ENCODE results near the gene POU4F3. TPM values are rescaled to one million over a fixed set of nuclear protein-coding genes. Genes with fewer than 3 reads are reported as not detected.

The POU4F3 gene
- total and polyA plus RNA-seq, 2 of the 8 experiments (the other 6 are each of a cell fraction or from before 2014, with no cell fraction given): 0.09 TPM; not detected in 1

DNA sequence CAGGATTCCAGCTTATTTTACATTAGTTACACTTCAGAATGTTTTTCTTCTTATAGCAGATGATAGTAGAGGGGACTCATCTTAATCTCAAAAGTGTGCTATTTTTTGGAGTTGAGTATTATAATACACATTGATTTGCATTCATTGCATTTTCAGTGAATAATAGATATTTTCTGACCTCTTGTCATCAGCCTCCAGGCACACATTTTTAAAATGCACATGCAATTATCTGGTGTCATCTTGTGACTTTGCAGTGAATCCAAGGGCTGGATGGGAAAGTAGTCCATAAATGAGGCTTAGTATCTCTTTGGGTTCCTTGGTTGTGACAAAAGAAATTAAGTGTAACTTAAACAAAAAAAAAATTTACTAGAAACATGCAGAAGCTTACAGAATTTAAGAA is 28.1 kb upstream of the POU4F3 start:
- POLR2A ChIA-PET (ENCODE audit: partially characterized antibody): no interaction called here
- Histone ChIP-seq H3K18ac (ENCODE audit: extremely low read depth, low read length) (no peak overlapping the region), H3K4me1 (replicated peaks in 1 of 4; ENCODE audit: control insufficient read depth in 3 of 4, insufficient read depth in 4 of 4, low read length in 3 of 4) (peaks cover 0 to 3% (median 1%) of the 10 kb centered on the region in 4 experiments; a peak in 2 of 7 replicates), H2BK12ac (ENCODE audit: low read depth, low read length) (no peak overlapping the region), H3K9me3 (ENCODE audit: insufficient read depth in 2 of 2, low read depth in 1 of 2, low read length in 1 of 2) (no peaks in the 10 kb centered on the region), H3K23me2 (ENCODE audit: low read depth, low read length) (no peaks in the 10 kb centered on the region), H3K23ac (ENCODE audit: insufficient read length) (no peak overlapping the region), H4K20me1 (replicated peaks in 1 of 2; ENCODE audit: control insufficient read depth in 1 of 2, insufficient read depth in 2 of 2, low read length in 2 of 2) (no peaks in the 10 kb centered on the region), H3K27me3 (replicated peaks in 1 of 4; ENCODE audit: control insufficient read depth in 3 of 4, extremely low read depth in 1 of 4, insufficient read depth in 3 of 4, low read length in 3 of 4) (no peaks in the 10 kb centered on the region), H3K14ac (ENCODE audit: insufficient read length) (no peak overlapping the region), H3K27ac (ENCODE audit: low read depth, low read length) (no peak overlapping the region), H4K5ac (ENCODE audit: insufficient read length, low read depth, low read length) (no peak overlapping the region), H3K4me3 (ENCODE audit: extremely low read depth in 1 of 4, insufficient read depth in 2 of 4, low read depth in 3 of 4, low read length in 4 of 4) (no peak overlapping the region), H3K4me2 (ENCODE audit: insufficient read depth in 1 of 2, low read depth in 2 of 2, low read length in 2 of 2) (no peak overlapping the region), H2BK20ac (ENCODE audit: low read length) (no peak overlapping the region), H2AK5ac (ENCODE audit: low read depth, low read length) (no peak overlapping the region), H3K4ac (replicated peaks; ENCODE audit: insufficient read length, low read depth, low read length) (no peak overlapping the region), H4K8ac (ENCODE audit: extremely low read depth, insufficient read depth, low read length) (no peak overlapping the region), H2BK5ac (ENCODE audit: low read depth, low read length) (no peak overlapping the region), H2BK120ac (replicated peaks; ENCODE audit: low read depth, low read length) (no peak overlapping the region), H3K79me2 (ENCODE audit: control insufficient read depth in 1 of 2, insufficient read depth in 2 of 2, low read length in 2 of 2) (no peaks in the 10 kb centered on the region), H3K56ac (replicated peaks; ENCODE audit: insufficient read length, low read depth, low read length) (no peak overlapping the region), H3K79me1 (ENCODE audit: low read depth, low read length) (no peaks in the 10 kb centered on the region), H3K36me3 (ENCODE audit: control insufficient read depth in 2 of 4, insufficient read depth in 4 of 4, low read length in 3 of 4) (no peaks in the 10 kb centered on the region), H2BK15ac (ENCODE audit: low read length) (no peak overlapping the region), H3K9ac (replicated peaks in 1 of 4; ENCODE audit: extremely low read depth in 1 of 4, low read depth in 3 of 4, low read length in 3 of 4) (no peak overlapping the region), H4K91ac (replicated peaks; ENCODE audit: insufficient read length, low read length) (no peak overlapping the region), H2AFZ (ENCODE audit: low read length) (no peak overlapping the region)
- DNase-seq (ENCODE audit: low read depth in 1 of 2, low spot score in 2 of 2) (no peak), FAIRE-seq (no peak)
- CTCF ChIA-PET (ENCODE audit: partially characterized antibody): interaction anchor here (1.0 to 1.8 kb wide), 2 partner anchors 12 to 117 kb away, joined by 4 to 7 read pairs; no protein-coding TSS in a partner anchor
- TF ChIP-seq CBX8 (IDR thresholded peaks at IDR 0.05; ENCODE audit: borderline replicate concordance, low read depth, low read length) (no peak), POLR2AphosphoS5 (IDR thresholded peaks at IDR 0.05; ENCODE audit: low read depth, low read length) (no peak), BRCA1 (IDR thresholded peaks at IDR 0.05; ENCODE audit: low read depth, low read length) (no peak), NANOG (IDR thresholded peaks at IDR 0.05; ENCODE audit: insufficient read depth, low read depth, low read length, poor library complexity, severe bottlenecking) (no peak), RBBP5 (IDR thresholded peaks at IDR 0.05; ENCODE audit: borderline replicate concordance, low read depth, low read length) (no peak), HDAC2 (IDR thresholded peaks at IDR 0.05; ENCODE audit: borderline replicate concordance in 1 of 2, low read depth in 2 of 2, low read length in 2 of 2) (no peak), MAFK (IDR thresholded peaks at IDR 0.05; ENCODE audit: low read depth, low read length) (no peak), RAD21 (IDR thresholded peaks at IDR 0.05 in 1 of 2, conservative IDR thresholded peaks at IDR 0.05 in 1 of 2; ENCODE audit: low read depth in 2 of 2, low read length in 2 of 2) (no peak), CREB1 (IDR thresholded peaks at IDR 0.05) (no peak), JUND (IDR thresholded peaks at IDR 0.05; ENCODE audit: low read length) (no peak), SUZ12 (IDR thresholded peaks at IDR 0.05; ENCODE audit: low read length) (no peak), YY1 (IDR thresholded peaks at IDR 0.05; ENCODE audit: low read depth, low read length) (no peak), TEAD4 (IDR thresholded peaks at IDR 0.05; ENCODE audit: low read depth, low read length) (no peak)
- TF ChIP-seq, protein P1, sequence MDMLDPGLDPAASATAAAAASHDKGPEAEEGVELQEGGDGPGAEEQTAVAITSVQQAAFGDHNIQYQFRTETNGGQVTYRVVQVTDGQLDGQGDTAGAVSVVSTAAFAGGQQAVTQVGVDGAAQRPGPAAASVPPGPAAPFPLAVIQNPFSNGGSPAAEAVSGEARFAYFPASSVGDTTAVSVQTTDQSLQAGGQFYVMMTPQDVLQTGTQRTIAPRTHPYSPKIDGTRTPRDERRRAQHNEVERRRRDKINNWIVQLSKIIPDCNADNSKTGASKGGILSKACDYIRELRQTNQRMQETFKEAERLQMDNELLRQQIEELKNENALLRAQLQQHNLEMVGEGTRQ (IDR thresholded peaks at IDR 0.05; ENCODE audit: low read length): no peak

Data from H1 (cell line).